ENCODE data around the gene FFAR1.

DNA sequence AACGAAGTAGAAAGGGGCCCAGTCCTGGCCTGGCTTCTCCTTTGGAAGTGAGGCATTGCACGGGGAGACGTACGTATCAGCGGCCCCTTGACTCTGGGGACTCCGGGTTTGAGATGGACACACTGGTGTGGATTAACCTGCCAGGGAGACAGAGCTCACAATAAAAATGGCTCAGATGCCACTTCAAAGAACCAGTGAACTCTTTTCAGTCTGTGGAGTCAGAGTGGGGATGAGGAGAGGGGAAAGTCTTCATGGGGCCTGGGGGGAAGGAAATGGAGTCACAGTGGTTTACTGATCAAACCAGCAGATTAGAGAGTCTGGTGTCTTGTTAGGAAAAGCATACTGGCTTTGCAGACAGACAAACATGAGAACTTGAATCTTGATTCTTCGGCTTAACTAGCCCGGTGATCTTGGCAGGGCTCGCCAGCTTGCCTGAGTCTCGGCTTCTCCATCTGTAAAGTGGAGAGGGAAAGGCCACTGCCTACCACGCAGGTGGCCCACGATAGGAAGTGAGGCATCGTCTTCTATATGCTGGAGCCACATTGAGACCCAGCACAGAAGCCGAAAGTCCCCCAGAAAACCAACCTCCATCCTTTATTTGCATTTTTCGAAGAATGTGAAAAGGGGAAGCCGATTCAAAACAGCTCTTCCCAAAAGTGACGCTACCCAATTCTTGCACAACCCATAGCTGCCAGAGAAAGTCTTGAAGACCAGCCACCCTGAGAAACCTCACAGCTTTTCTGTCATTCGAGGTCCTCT is at the start of gene FFAR1:
- TF ChIP-seq ZNF8 (CRISPR knock-in tag; IDR thresholded peaks at IDR 0.05) (no peak), PATZ1 (CRISPR knock-in tag; IDR thresholded peaks at IDR 0.05; ENCODE audit: borderline replicate concordance) (no peak), ARNTL (CRISPR knock-in tag; IDR thresholded peaks at IDR 0.05; ENCODE audit: borderline replicate concordance, low read depth) (no peak)
- TF ChIP-seq, protein P1, sequence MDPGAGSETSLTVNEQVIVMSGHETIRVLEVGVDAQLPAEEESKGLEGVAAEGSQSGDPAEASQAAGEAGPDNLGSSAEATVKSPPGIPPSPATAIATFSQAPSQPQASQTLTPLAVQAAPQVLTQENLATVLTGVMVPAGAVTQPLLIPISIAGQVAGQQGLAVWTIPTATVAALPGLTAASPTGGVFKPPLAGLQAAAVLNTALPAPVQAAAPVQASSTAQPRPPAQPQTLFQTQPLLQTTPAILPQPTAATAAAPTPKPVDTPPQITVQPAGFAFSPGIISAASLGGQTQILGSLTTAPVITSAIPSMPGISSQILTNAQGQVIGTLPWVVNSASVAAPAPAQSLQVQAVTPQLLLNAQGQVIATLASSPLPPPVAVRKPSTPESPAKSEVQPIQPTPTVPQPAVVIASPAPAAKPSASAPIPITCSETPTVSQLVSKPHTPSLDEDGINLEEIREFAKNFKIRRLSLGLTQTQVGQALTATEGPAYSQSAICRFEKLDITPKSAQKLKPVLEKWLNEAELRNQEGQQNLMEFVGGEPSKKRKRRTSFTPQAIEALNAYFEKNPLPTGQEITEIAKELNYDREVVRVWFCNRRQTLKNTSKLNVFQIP (CRISPR knock-in tag; IDR thresholded peaks at IDR 0.05; ENCODE audit: borderline replicate concordance, low read depth) = no peak

Measured in SK-N-SH treated with all-trans-retinoic acid at 6 μM for 48 hours (cell line).